SK-N-SH treated with all-trans-retinoic acid at 6 μM for 48 hours (cell line): Measurements from ENCODE around the gene VWA5B2.

ENCODE experiments used
- ESRRG ChIP-seq: fragments of 250-450 bp; sonication (Bioruptor Pico); IDR thresholded peaks from 2 replicates; pipeline ENCODE4 v1.6.1; 2021; ENCODE audit warnings: mild to moderate bottlenecking
- TSHZ2 ChIP-seq: fragments of 250-450 bp; sonication (Bioruptor Pico); IDR thresholded peaks from 2 replicates; pipeline ENCODE4 v1.5.0; 2020; ENCODE audit warnings: mild to moderate bottlenecking, moderate library complexity
- ZFP30 ChIP-seq: fragments of 450-650 bp; formaldehyde crosslinking; IDR thresholded peaks from 2 replicates; pipeline ENCODE4 v1.5.0; 2022; ENCODE audit warnings: mild to moderate bottlenecking, moderate library complexity
- TF ChIP-seq, protein P1 (sequence below): fragments of 250-450 bp; sonication (Bioruptor Pico); IDR thresholded peaks from 2 replicates; pipeline ENCODE4 v1.5.1; 2021; ENCODE audit warnings: mild to moderate bottlenecking, moderate library complexity

DNA sequence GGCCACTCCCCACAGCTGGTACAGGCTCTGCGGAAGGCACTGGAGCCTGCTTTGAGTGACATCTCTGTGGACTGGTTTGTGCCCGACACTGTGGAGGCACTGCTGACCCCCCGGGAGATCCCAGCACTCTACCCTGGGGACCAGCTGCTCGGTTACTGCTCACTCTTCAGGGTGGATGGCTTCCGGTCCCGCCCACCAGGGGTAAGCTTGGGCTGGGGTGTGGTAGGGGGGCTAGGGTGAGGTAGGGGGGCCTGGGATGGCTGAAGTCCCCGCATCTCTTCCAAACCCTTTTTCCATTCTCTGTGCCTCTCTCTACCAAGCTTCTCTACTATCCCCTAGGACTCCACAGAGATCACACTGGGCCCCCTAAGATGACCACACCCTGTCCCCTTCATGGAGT, 7.8 kb downstream of the VWA5B2 start:
- no peak for TF ChIP-seq TSHZ2
- TF ChIP-seq ZFP30 (CRISPR knock-in tag), result no peak
- TF ChIP-seq, protein P1, sequence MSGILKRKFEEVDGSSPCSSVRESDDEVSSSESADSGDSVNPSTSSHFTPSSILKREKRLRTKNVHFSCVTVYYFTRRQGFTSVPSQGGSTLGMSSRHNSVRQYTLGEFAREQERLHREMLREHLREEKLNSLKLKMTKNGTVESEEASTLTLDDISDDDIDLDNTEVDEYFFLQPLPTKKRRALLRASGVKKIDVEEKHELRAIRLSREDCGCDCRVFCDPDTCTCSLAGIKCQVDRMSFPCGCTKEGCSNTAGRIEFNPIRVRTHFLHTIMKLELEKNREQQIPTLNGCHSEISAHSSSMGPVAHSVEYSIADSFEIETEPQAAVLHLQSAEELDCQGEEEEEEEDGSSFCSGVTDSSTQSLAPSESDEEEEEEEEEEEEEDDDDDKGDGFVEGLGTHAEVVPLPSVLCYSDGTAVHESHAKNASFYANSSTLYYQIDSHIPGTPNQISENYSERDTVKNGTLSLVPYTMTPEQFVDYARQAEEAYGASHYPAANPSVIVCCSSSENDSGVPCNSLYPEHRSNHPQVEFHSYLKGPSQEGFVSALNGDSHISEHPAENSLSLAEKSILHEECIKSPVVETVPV (CRISPR knock-in tag), result no peak
- no peak for TF ChIP-seq ESRRG (CRISPR knock-in tag)
